Dedifferentiated amniotic fluid mesenchymal stem cell (primary cell): ENCODE measurements around the gene RAD51AP2.
"Not testable (repeated sequence)": the region's sequence is repeated elsewhere in the genome, so short reads cannot be mapped to it uniquely, and the experiment has no call there.

ENCODE experiments used
- DNase-seq: peaks from one replicate; pipeline ENCODE4 v3.0.0-alpha.2; 2016; ENCODE audit errors: extremely low spot score

RAD51AP2 gene

DNA sequence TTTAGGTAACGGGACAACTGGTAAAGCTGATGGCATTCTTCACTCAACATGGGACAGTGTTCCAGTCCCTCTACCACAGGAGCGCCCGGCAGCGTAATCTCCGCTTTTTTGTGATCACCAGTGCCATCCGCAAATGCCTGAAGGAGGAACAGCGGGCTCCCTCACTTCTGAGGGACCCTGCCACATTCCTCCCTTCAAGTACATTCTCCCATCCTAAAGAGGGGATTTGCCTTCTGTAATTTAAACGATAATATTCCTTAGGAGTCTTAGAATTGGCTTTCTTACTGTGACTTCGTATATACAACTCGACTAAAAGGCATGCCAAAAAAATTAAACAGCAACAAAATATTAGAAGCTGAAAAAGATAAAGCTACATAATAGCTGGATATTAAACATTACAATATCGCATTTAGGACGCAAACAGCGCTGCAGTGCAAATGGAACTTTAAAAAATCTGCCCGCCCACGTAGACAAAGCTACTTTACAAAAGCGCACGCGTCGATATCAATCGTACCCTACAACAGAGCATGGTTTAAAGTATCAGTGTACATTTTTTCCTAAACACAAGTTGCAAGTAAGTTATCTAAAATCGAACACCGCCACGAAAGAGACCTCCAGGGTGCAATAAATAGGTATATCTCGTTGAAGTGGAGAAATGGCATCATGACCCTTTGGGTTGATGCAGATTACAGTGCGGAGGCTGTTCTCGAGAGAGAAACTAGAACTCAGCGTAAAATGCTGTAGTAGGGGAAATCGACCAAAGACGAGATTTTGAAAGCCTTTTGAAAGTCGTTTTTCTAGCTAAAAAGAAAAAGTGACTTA, 20.0 kb upstream of the RAD51AP2 start:
- peak; percentile 52 for DNase-seq

- no peak for DNase-seq
Measured at GRCh38 chr2:17536416-17536815, 18.2 kb upstream of the RAD51AP2 start.

DNA sequence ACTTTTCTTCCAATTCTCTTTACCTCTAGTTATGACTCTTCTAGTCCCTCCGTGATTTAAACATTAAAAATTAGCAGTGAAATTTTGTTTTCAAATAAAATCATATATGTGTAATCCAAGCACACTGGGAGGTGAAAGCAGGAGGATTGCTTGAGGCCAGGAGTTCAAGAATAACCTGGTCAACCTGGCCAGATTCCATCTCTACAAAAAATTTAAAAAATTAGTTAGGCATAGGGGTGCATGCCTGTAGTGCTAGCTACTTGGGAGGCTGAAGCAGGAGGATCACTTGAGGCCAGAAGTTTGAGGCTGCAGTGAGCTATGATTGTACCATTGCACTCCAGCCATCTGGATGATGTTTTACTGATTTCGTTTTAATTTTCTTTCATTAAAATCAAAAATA, 15.3 kb upstream of the RAD51AP2 start:
- no peak for DNase-seq

GRCh38 chr2:17529771-17530170, 11.5 kb upstream of the RAD51AP2 start:
- DNase-seq = no peak

DNA sequence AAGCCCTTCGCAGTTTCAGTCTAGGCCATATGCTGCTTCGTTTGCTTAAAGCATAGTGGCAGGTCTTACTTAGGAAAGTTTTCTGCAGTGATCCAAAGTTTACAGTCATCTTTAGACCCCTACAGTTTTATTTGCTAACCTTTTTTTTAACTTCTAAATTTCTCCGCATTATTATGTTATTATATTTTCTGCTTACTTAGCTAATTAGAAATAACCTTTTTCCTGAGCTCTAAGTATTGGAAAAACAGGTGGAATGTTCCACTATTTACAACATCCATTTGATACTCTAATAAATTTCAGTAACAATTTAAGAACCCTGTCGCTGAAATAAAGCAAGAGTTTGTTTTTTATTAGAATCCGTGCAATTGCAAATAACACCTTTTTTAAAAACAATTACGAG, 4.1 kb upstream of the RAD51AP2 start:
- no peak for DNase-seq

DNA sequence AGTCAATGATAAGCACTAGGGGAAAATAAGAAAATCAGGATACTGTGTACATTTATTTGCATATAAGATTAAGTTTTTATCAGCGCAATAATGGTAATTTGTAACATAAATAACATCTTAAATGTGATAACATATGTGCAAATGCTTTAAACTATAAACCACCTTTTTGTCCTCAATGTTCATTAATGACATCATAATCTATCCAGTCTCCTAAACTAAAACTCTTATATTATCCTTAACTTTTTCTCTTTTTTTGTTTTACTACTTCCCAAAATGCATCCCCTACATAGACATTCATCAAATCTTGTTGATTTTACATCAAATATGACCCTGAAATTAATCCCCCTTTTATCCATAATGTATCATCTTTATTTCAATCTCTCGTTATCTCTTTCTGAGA, 3.4 kb upstream of the RAD51AP2 start:
- DNase-seq = no peak

GRCh38 chr2:17520761-17521160, 2.5 kb upstream of the RAD51AP2 start:
- no peak for DNase-seq

DNA sequence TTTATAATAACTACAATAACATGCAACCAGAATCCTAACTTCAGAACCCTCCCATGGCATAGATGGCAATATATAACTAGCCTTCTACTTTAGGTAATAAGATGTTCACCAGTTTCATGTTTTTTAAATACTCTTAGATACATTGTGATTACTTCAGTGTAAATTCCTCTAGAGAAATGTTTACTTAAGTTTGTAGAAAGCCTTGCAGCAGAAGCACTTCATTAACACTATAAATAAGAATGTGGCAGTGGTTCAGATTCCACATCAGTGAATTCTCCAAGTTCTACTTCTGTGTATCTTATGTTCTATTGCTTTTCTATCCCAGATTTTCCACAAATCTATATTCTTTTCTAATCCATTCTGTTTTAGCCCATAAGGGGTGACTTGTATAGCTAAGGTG, 1.2 kb upstream of the RAD51AP2 start:
- DNase-seq = no peak

DNA sequence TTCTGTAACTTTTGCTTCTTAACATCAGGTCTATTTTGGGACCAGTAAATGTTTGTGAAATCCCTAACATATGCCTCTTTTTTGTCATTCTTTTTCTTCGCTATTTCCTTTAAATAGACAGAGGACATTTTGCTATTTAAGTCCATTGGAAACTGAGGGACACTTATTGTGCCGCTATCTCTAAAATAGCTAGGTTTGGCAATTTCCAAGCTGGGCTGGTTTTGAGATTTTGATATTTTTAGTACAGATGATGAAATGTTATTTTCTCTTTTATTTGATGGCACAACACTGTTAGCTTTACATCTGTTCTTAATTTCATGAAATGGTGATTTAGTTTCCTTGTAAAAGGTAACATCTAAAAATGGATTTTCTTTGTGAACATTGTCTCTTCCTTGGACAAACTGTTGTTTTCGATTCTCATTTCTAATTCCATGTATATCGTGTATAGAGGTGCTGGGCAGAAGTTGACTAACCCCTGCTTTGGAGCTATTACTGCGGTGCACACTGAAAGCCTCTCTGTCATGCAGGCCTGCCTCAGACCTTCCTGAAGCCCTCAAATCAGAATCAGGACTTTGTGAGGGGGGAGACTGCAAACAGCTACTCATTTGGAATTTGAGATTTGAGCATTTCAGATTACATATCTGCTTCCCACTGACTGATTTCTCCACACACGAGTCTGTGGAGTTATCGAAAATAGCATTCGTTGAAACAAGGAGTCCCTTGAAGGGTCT, 594 bp downstream of the RAD51AP2 start:
- no peak for DNase-seq

- DNase-seq = no peak
Measured at GRCh38 chr2:17515652-17516051, 2.6 kb downstream of the RAD51AP2 start.

DNA sequence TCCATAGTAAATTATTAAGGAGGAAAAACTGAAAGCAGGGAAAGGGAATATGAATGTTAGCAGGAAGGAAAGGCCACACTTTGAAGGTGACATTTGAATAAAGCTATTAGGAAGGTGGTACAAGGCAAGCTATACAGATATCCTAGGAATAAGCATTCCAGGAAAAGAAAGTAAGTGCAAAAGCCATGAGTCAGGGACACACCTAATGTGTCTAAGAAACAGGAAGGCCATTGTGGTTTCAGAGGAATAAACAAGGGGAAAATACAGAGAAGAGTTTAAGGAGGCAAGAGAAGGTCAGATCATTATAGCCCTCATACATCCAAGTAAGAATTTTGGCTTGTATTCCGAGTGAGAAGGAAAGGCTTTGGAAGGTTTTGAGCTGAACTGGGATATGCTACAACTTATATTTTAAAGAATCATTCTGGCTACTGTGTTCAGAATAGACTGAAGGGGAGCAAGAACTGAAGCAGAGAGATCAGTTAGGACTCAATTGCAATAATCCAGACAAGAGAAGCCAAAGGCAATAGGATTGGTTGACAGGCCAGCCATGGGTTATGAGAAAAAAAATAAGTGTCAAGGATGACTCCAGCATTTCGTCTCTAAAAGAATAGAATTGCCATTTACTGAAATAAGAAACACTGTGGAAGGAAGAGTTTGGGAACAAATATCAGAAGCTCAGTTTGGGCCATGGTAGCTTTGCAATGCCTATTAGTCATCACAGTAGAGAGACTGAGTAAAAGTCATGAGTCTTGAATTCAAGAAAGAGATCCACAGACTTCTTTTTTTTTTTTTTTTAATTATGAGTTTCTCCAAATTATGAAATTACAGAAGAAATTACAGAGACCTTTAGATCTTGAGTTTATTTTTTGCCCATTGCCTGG, 11.3 kb downstream of the RAD51AP2 start:
- no peak for DNase-seq

GRCh38 chr2:17497718-17498117, 20.5 kb downstream of the RAD51AP2 start:
- no peak for DNase-seq

DNA sequence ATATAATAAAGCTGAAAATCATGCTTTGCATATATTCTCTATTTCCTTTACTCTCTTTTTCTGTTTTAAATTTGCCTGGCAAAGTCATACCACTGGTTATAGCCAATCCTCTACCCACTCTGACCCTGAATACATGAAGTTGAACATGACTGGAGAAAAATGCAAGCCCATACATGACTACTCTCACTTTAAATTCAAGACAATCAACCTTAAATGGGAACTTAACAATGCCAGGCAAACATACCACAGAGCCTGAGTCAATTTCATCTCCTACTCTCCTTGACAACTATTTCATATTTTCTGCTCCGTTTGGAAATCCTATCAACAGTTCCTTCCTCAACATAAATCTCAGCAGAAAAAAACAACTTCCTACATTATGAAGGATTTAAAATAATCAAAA, 22.6 kb downstream of the RAD51AP2 start:
- no peak for DNase-seq

DNA sequence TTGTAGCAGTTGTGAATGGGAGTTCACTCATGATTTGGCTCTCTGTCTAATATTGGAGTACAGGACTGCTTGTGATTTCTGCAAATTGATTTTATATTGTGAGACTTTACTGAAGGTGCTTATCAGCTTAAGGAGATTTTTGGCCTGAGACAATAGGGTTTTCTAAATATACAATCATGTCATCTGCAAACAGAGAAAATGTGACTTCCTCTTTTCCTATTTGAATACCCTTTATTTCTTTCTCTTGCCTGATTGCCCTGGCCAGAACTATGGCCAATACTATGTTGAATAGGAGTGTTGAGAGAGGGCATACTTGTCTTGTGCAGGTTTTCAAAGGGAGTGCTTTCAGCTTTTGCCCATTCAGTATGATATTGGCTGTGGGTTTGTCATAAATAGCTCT, 28.1 kb downstream of the RAD51AP2 start:
- DNase-seq = not testable (repeated sequence)

- DNase-seq = not testable (repeated sequence)
Measured at GRCh38 chr2:17488610-17489009, 29.6 kb downstream of the RAD51AP2 start.

- no peak for DNase-seq
Measured at GRCh38 chr2:17483496-17483895, 34.7 kb downstream of the RAD51AP2 start.

GRCh38 chr2:17482651-17483050, 35.6 kb downstream of the RAD51AP2 start:
- no peak for DNase-seq

DNA sequence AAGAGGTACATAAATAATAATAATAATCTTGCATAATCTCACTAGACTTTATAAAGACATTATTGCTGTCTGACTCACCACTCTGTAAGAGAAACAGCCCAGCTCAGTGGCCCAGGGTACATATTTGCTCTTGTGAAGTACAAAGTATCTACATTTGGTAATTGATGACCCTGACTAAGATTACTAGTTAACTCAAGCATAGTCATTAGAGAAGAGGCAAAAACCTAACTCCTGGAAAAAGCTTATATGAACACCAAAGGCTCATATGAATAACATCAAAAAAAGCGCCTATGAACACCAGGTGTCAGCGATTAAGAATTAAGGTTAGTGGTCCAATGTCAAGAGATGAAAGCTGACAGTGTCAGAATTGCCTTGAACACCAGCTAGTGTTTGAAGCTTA, 38.4 kb downstream of the RAD51AP2 start:
- no peak for DNase-seq

DNA sequence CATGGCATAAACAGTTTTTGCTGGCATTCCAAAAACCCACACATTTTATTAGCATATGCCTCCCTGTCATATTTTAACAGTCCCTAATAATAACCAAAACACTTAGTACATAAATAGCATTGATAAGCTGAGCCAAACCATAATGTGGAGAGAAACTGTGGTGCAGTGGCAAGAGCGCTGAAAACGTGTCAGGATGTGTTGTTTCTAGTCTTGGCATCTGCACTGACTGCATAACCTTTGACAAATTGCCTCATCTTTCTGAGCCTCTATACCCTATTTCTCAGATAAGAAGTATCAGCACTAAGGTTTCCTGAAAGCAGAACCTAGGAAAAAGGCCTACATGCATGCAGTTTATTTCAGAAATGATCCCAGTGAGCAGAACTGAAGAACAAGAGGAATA, 41.4 kb downstream of the RAD51AP2 start:
- no peak for DNase-seq

DNA sequence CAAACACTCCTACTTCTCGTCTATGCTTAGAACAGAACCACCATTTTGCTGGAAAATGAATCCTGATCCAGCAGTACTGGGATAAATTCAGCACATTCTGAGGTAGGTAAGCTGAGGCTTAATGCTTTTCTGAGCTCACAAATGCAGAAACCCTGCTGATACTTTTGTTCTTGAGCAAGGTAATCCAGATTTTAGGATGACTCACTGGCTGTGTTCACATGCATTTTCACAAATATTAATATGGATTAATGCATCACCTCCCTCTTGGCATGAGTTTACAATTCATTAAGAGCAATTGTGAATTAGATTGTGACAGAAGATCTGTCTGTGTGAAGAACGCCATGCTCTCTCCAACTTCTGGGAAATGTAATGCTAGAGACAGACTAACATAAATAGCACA, 42.2 kb downstream of the RAD51AP2 start:
- DNase-seq = no peak

GRCh38 chr2:17475286-17475685, 43.0 kb downstream of the RAD51AP2 start:
- DNase-seq = no peak

GRCh38 chr2:17471979-17472378, 46.3 kb downstream of the RAD51AP2 start:
- no peak for DNase-seq
